ENCODE results near the gene C6orf62. TPM values are rescaled to one million over a fixed set of nuclear protein-coding genes. Genes with fewer than 3 reads are reported as not detected.
"Not testable (repeated sequence)": the region's sequence is repeated elsewhere in the genome, so short reads cannot be mapped to it uniquely, and the experiment has no call there.

C6orf62 gene
- total RNA-seq, 1 experiment from 2014 or later: 379 TPM

GRCh38 chr6:24699521-24700359 is 19.2 kb downstream of the C6orf62 start:
- DNase-seq (ENCODE audit: low read depth): no peak

GRCh38 chr6:24696097-24696496 is 22.9 kb downstream of the C6orf62 start:
- no peak for DNase-seq (ENCODE audit: low read depth)

- peak; percentile 60 for DNase-seq (ENCODE audit: low read depth)
Observed at GRCh38 chr6:24695635-24696034, 23.3 kb downstream of the C6orf62 start.

- DNase-seq (ENCODE audit: low read depth): no peak
Observed at GRCh38 chr6:24694198-24694597, 24.8 kb downstream of the C6orf62 start.

GRCh38 chr6:24692848-24693592 is 25.9 kb downstream of the C6orf62 start:
- DNase-seq (ENCODE audit: low read depth): no peak

GRCh38 chr6:24692415-24692814 is 26.5 kb downstream of the C6orf62 start:
- DNase-seq (ENCODE audit: low read depth): no peak

- no peak for DNase-seq (ENCODE audit: low read depth)
Observed at GRCh38 chr6:24692003-24692402, 27.0 kb downstream of the C6orf62 start.

- no peak for DNase-seq (ENCODE audit: low read depth)
Observed at GRCh38 chr6:24691550-24691949, 27.4 kb downstream of the C6orf62 start.

GRCh38 chr6:24690593-24690992 is 28.4 kb downstream of the C6orf62 start:
- no peak for DNase-seq (ENCODE audit: low read depth)

- no peak for DNase-seq (ENCODE audit: low read depth)
Observed at GRCh38 chr6:24689964-24690363, 29.0 kb downstream of the C6orf62 start.

GRCh38 chr6:24686946-24687345 is 32.0 kb downstream of the C6orf62 start:
- no peak for DNase-seq (ENCODE audit: low read depth)

GRCh38 chr6:24686408-24686807 is 32.5 kb downstream of the C6orf62 start:
- no peak for DNase-seq (ENCODE audit: low read depth)

GRCh38 chr6:24683297-24684296 is 35.4 kb downstream of the C6orf62 start:
- DNase-seq (ENCODE audit: low read depth): no peak

- DNase-seq (ENCODE audit: low read depth): no peak
Observed at GRCh38 chr6:24680582-24680981, 38.4 kb downstream of the C6orf62 start.

- not testable (repeated sequence) for DNase-seq (ENCODE audit: low read depth)
Observed at GRCh38 chr6:24678792-24679352, 40.1 kb downstream of the C6orf62 start.

- peak; percentile 19 for DNase-seq (ENCODE audit: low read depth)
Observed at GRCh38 chr6:24673625-24674024, 45.3 kb downstream of the C6orf62 start.

- DNase-seq (ENCODE audit: low read depth): no peak
Observed at GRCh38 chr6:24672620-24673182, 46.3 kb downstream of the C6orf62 start.

GRCh38 chr6:24671077-24671476 is 47.9 kb downstream of the C6orf62 start:
- not testable (repeated sequence) for DNase-seq (ENCODE audit: low read depth)

- not testable (repeated sequence) for DNase-seq (ENCODE audit: low read depth)
Observed at GRCh38 chr6:24670492-24670891, 48.5 kb downstream of the C6orf62 start.

GRCh38 chr6:24668997-24669361 is 50.0 kb downstream of the C6orf62 start:
- no peak for DNase-seq (ENCODE audit: low read depth)

All from M059J (cell line).